Osteoblast (primary cell): Measurements from ENCODE around the gene NRG2. TPM values are rescaled to one million over a fixed set of nuclear protein-coding genes. Genes with fewer than 3 reads are reported as not detected.

Experiments used
- DNase-seq: peaks from one replicate; pipeline ENCODE4 v3.0.0; 2011; ENCODE audit warnings: low spot score, mixed read lengths; ENCODE audit not compliant: insufficient read length; ENCODE audit errors: missing footprints
- H2AFZ ChIP-seq: 2 replicates; pipeline ENCODE4 v1.6.0; 2011; ENCODE audit warnings: mild to moderate bottlenecking, low read length
- H3K27ac ChIP-seq: 2 replicates; pipeline ENCODE4 v1.5.1; 2011; ENCODE audit warnings: mild to moderate bottlenecking, low read depth, low read length, moderate library complexity
- H3K27me3 ChIP-seq: 2 replicates; pipeline ENCODE4 v1.6.0; 2012; ENCODE audit warnings: mild to moderate bottlenecking, control low read depth, inconsistent platforms, low read length, moderate library complexity; ENCODE audit not compliant: insufficient read depth
- H3K36me3 ChIP-seq: 2 replicates; pipeline ENCODE4 v1.5.1; 2011; ENCODE audit warnings: mild to moderate bottlenecking, low read length, control low read depth, moderate library complexity; ENCODE audit not compliant: insufficient read depth
- H3K4me1 ChIP-seq: 2 replicates; pipeline ENCODE4 v1.5.1; 2011; ENCODE audit warnings: mild to moderate bottlenecking, low read length, control low read depth, moderate library complexity; ENCODE audit not compliant: insufficient read depth
- H3K4me2 ChIP-seq: 2 replicates; pipeline ENCODE4 v1.6.0; 2011; ENCODE audit warnings: mild to moderate bottlenecking, low read length; ENCODE audit not compliant: insufficient read depth
- H3K4me3 ChIP-seq: fragments of 200-600 bp; sonication (generic); 3 replicates; pipeline ENCODE4 v1.5.1; 2012; ENCODE audit warnings: mild to moderate bottlenecking, low read length, inconsistent platforms; ENCODE audit not compliant: insufficient read depth
- H3K79me2 ChIP-seq: 2 replicates; pipeline ENCODE4 v1.6.0; 2012; ENCODE audit warnings: mild to moderate bottlenecking, low read length, control low read depth, inconsistent platforms; ENCODE audit not compliant: insufficient read depth
- H3K9me3 ChIP-seq: 2 replicates; pipeline ENCODE4 v1.5.1; 2011; ENCODE audit warnings: low read depth, low read length, control low read depth
- H4K20me1 ChIP-seq: 2 replicates; pipeline ENCODE4 v1.6.0; 2012; ENCODE audit warnings: mild to moderate bottlenecking, low read length, control low read depth; ENCODE audit not compliant: insufficient read depth
- CTCF ChIP-seq: IDR thresholded peaks from 2 replicates; pipeline ENCODE4 v1.5.1; 2011; ENCODE audit warnings: mild to moderate bottlenecking, low read depth, low read length, moderate library complexity; ENCODE audit errors: extremely low read depth
- total RNA-seq: library from RNA; depleted of rRNA; stranded (reverse); fragments of >200 nt; gene quantifications from 2 replicates; pipeline ENCODE4 v1.2.3, GENCODE V29; 2012

Gene NRG2
- total RNA-seq, 1 donor, result 0.72 TPM

GRCh38 chr5:139901986-139902385 lies 141.1 kb downstream of the NRG2 start:
- no peak for TF ChIP-seq CTCF
- no peak for DNase-seq

GRCh38 chr5:139901251-139901575 lies 141.9 kb downstream of the NRG2 start:
- Histone ChIP-seq H3K4me2 (no peak overlapping the region), H3K4me1 (no peaks in the 10 kb centered on the region), H4K20me1 (no peaks in the 10 kb centered on the region), H3K27me3 (peaks cover 75% of the 10 kb centered on the region), H3K9me3 (no peaks in the 10 kb centered on the region), H2AFZ (no peak overlapping the region), H3K4me3 (no peak overlapping the region), H3K27ac (no peak overlapping the region), H3K79me2 (no peaks in the 10 kb centered on the region), H3K36me3 (no peaks in the 10 kb centered on the region)
- TF ChIP-seq CTCF, result no peak
- DNase-seq, result no peak

More at GRCh38 chr5:139901986-139902385, 141.1 kb downstream of the NRG2 start:
- H3K9me3 ChIP-seq, result no peaks in the 10 kb centered on the region
- H3K4me1 ChIP-seq, result no peaks in the 10 kb centered on the region
- H3K4me3 ChIP-seq, result no peak overlapping the region
- no peak overlapping the region for H3K4me2 ChIP-seq
- no peaks in the 10 kb centered on the region for H3K36me3 ChIP-seq
- peaks cover 82% of the 10 kb centered on the region for H3K27me3 ChIP-seq
- H3K79me2 ChIP-seq, result no peaks in the 10 kb centered on the region
- no peaks in the 10 kb centered on the region for H4K20me1 ChIP-seq
- no peak overlapping the region for H3K27ac ChIP-seq
- H2AFZ ChIP-seq, result no peak overlapping the region

GRCh38 chr5:139900546-139901250 lies 142.4 kb downstream of the NRG2 start:
- no peak overlapping the region for H3K4me3 ChIP-seq
- no peaks in the 10 kb centered on the region for H3K79me2 ChIP-seq
- no peaks in the 10 kb centered on the region for H3K9me3 ChIP-seq
- no peaks in the 10 kb centered on the region for H3K4me1 ChIP-seq
- peaks cover 76% of the 10 kb centered on the region for H3K27me3 ChIP-seq
- no peak overlapping the region for H3K27ac ChIP-seq
- H3K4me2 ChIP-seq, result no peak overlapping the region
- no peak for DNase-seq
- no peaks in the 10 kb centered on the region for H3K36me3 ChIP-seq
- no peaks in the 10 kb centered on the region for H4K20me1 ChIP-seq
- no peak overlapping the region for H2AFZ ChIP-seq
- no peak for TF ChIP-seq CTCF

GRCh38 chr5:139898981-139899380 lies 144.1 kb downstream of the NRG2 start:
- Histone ChIP-seq H3K36me3 (no peaks in the 10 kb centered on the region), H3K4me1 (no peaks in the 10 kb centered on the region), H3K27ac (no peak overlapping the region), H3K79me2 (no peaks in the 10 kb centered on the region), H3K9me3 (no peaks in the 10 kb centered on the region), H4K20me1 (no peaks in the 10 kb centered on the region), H2AFZ (no peak overlapping the region), H3K4me2 (no peak overlapping the region), H3K27me3 (peaks cover 68% of the 10 kb centered on the region), H3K4me3 (no peak overlapping the region)
- TF ChIP-seq CTCF, result no peak
- no peak for DNase-seq
